ENCODE data around the gene TTYH3. TPM values are rescaled to one million over a fixed set of nuclear protein-coding genes. Genes with fewer than 3 reads are reported as not detected.

The TTYH3 gene
- total and polyA plus RNA-seq, 2 of the 13 experiments (the other 11 are each of a cell fraction or from before 2014, with no cell fraction given): 26.3 to 50.0 TPM

DNA sequence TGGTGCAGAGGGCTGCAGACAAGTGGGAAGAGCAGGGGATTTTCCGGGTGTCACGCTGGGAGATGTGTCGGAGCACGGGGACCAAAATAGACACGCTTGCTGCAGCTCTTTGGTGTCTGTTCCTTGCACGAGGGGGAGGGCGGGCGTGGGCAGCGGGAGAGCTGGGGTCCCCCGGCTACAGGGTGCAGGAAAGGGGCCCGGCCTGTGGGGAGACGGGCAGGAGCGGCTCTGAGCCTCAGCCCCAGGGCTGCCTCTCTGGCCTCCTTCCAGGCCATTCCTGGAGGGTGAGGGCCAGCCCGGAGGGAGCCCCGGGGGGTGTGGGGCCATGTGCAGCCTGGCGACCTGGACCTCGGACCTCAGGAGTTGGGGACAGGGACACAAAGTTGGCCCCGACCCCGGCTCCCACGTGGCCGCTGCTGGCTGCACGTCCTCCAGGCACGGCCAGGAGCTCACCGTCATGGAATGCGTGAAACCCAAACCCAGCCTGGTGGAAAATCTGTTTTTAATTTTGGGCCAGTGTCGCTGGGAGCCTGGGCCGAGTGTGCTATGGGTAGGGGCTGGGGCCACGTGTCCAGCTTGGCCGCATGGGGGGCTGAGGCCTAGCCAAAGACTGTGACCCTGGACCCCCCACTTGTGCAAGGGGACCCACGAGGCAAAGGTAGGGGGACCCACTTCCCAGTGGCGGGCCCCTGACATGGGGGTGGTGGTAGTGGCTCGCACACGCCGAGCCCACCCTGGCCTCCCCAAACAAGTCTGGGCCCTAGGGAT lies 6.6 kb downstream of the TTYH3 start (continued):
- peak; percentile 96; the same call in 1 of the 2 replicates for TF ChIP-seq ZBTB4 (CRISPR knock-in tag; IDR thresholded peaks at IDR 0.05; ENCODE audit: borderline replicate concordance)
- peak; percentile 30; the same call in 1 of the 2 replicates for TF ChIP-seq GMEB1 (CRISPR knock-in tag; IDR thresholded peaks at IDR 0.05; ENCODE audit: borderline replicate concordance)

- ChIA-PET POLR2A (interaction anchor here (0.5 to 1.9 kb wide), 2 partner anchors 12 to 51 kb away, joined by 3 to 7 read pairs; no protein-coding TSS in a partner anchor), CTCF (ENCODE audit: low intra/inter-chr PET ratio, low total read pairs) (no interaction called here)
- FAIRE-seq: no peak
- Histone ChIP-seq H3K9me3 (ENCODE audit: low read length) (no peaks in the 10 kb centered on the region), H3K4me1 (ENCODE audit: insufficient read depth, low read length) (peaks cover 89% of the 10 kb centered on the region), H3K79me2 (ENCODE audit: insufficient read depth, low read length) (peaks cover 78% of the 10 kb centered on the region), H3K4me2 (ENCODE audit: low read depth, low read length) (no peak overlapping the region), H3K9ac (ENCODE audit: insufficient read depth, low read depth, low read length) (peak overlapping the region; percentile 55; the same call in 1 of the 2 replicates), H3K36me3 (replicated peaks in 1 of 2; ENCODE audit: control insufficient read depth in 1 of 2, insufficient read depth in 2 of 2, low read length in 2 of 2) (peaks cover 8 to 20% of the 10 kb centered on the region in 2 experiments; a peak in 3 of 5 replicates), H3K27ac (ENCODE audit: extremely low read length, insufficient read depth, low read length) (peak overlapping the region; percentile 79), H3K27me3 (ENCODE audit: control insufficient read depth in 1 of 2, insufficient read depth in 2 of 2, low read length in 2 of 2) (no peaks in the 10 kb centered on the region), H4K20me1 (ENCODE audit: insufficient read depth, low read length) (peaks cover 37% of the 10 kb centered on the region; the same call in 1 of the 2 replicates), H2AFZ (ENCODE audit: low read length) (no peak overlapping the region), H3K4me3 (replicated peaks in 1 of 3; ENCODE audit: insufficient read depth in 1 of 3, low read depth in 2 of 3, low read length in 3 of 3) (no peak overlapping the region)
- in situ Hi-C loops (cut with HindIII; ENCODE audit: extremely low pct_ligation_motif_present, low pct_unique_long_range_greater_than_20kb): no loop called here
- intact Hi-C loops (cut with micrococcal nuclease; ENCODE audit: unreplicated experiment): no loop called here
- no TSS peak for BruUV-seq (replicated peaks)
- no peak for ATAC-seq
- DNase-seq (ENCODE audit: low spot score): no peak
- WGBS (ENCODE audit: low lambda C conversion rate): 96% methylated on average over 5 of the region's 24 CpGs
- TF ChIP-seq HOXA3 (CRISPR knock-in tag; IDR thresholded peaks at IDR 0.05) (no peak), NONO (IDR thresholded peaks at IDR 0.05) (no peak), NONO (CRISPR knock-in tag; conservative IDR thresholded peaks at IDR 0.05) (0 out of 2 replicates have a peak, but pooled peaks have one; percentile 14), LBX2 (CRISPR knock-in tag; IDR thresholded peaks at IDR 0.05; ENCODE audit: borderline replicate concordance) (no peak), PAX8 (CRISPR knock-in tag; IDR thresholded peaks at IDR 0.05; ENCODE audit: borderline replicate concordance) (no peak), CEBPG (CRISPR knock-in tag; IDR thresholded peaks at IDR 0.05) (no peak)
- TF ChIP-seq, protein P1, sequence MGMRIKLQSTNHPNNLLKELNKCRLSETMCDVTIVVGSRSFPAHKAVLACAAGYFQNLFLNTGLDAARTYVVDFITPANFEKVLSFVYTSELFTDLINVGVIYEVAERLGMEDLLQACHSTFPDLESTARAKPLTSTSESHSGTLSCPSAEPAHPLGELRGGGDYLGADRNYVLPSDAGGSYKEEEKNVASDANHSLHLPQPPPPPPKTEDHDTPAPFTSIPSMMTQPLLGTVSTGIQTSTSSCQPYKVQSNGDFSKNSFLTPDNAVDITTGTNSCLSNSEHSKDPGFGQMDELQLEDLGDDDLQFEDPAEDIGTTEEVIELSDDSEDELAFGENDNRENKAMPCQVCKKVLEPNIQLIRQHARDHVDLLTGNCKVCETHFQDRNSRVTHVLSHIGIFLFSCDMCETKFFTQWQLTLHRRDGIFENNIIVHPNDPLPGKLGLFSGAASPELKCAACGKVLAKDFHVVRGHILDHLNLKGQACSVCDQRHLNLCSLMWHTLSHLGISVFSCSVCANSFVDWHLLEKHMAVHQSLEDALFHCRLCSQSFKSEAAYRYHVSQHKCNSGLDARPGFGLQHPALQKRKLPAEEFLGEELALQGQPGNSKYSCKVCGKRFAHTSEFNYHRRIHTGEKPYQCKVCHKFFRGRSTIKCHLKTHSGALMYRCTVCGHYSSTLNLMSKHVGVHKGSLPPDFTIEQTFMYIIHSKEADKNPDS (CRISPR knock-in tag; IDR thresholded peaks at IDR 0.05): no peak
- TF ChIP-seq, protein P2, sequence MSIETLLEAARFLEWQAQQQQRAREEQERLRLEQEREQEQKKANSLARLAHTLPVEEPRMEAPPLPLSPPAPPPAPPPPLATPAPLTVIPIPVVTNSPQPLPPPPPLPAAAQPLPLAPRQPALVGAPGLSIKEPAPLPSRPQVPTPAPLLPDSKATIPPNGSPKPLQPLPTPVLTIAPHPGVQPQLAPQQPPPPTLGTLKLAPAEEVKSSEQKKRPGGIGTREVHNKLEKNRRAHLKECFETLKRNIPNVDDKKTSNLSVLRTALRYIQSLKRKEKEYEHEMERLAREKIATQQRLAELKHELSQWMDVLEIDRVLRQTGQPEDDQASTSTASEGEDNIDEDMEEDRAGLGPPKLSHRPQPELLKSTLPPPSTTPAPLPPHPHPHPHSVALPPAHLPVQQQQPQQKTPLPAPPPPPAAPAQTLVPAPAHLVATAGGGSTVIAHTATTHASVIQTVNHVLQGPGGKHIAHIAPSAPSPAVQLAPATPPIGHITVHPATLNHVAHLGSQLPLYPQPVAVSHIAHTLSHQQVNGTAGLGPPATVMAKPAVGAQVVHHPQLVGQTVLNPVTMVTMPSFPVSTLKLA (IDR thresholded peaks at IDR 0.05): no peak
These were observed 7.4 kb downstream of the TTYH3 start for GRCh38 chr7:2639181-2639681.

Data from HepG2 (cell line).